Activated naive CD8-positive, alpha-beta T cell treated with anti-CD3 and anti-CD28 coated beads, Interleukin-2, amount 50 U/mL, for 24 hours (primary cell): Measurements from ENCODE around the gene IFNA2.
A peak's percentile ranks its signal among the peaks of the same experiment; 100 is the strongest.
"Not testable (repeated sequence)": the region's sequence is repeated elsewhere in the genome, so short reads cannot be mapped to it uniquely, and the experiment has no call there.

ENCODE experiments used
- ATAC-seq: fragments of 150-1000 bp; cut with Tn5 transposase; one replicate; pipeline ENCODE4 v1.10.0; 2021
- DNase-seq: peaks from one replicate; pipeline ENCODE4 v3.0.0; 2021
- H3K27ac Mint-ChIP-seq: one replicate; pipeline ENCODE4 v1.8.0; 2021; ENCODE audit warnings: mild to moderate bottlenecking, mixed read lengths
- H3K27me3 Mint-ChIP-seq: one replicate; pipeline ENCODE4 v1.8.0; 2021; ENCODE audit warnings: mixed read lengths
- H3K36me3 Mint-ChIP-seq: one replicate; pipeline ENCODE4 v1.8.0; 2021; ENCODE audit warnings: low read depth, mixed read lengths
- H3K4me1 Mint-ChIP-seq: one replicate; pipeline ENCODE4 v1.8.0; 2021; ENCODE audit warnings: mixed read lengths
- H3K4me3 Mint-ChIP-seq: one replicate; pipeline ENCODE4 v1.8.0; 2021; ENCODE audit warnings: mild to moderate bottlenecking, moderate library complexity, mixed read lengths
- H3K9me3 Mint-ChIP-seq: one replicate; pipeline ENCODE4 v1.8.0; 2021; ENCODE audit warnings: mixed read lengths

Gene IFNA2

GRCh38 chr9:21385131-21385670 is at the start of gene IFNA2:
Gene IFNA2, minus strand, starts transcription at chr9:21385398. Its CDS starts 69 bp downstream, at chr9:21385329.
- no peaks in the 10 kb centered on the region for H3K36me3 Mint-ChIP-seq
- H3K27ac Mint-ChIP-seq, result no peak within 1 kb of the TSS
- no peaks in the 10 kb centered on the region for H3K9me3 Mint-ChIP-seq
- ATAC-seq, result no peak
- no peak for DNase-seq
- H3K27me3 Mint-ChIP-seq, result peaks cover 43% of the 10 kb centered on the region
- H3K4me3 Mint-ChIP-seq, result no peak within 1 kb of the TSS
- peaks cover 9% of the 10 kb centered on the region for H3K4me1 Mint-ChIP-seq

GRCh38 chr9:21435015-21435383 is 49.8 kb upstream of the IFNA2 start:
- not testable (repeated sequence) for ATAC-seq, H3K36me3 Mint-ChIP-seq, DNase-seq, H3K4me1 Mint-ChIP-seq, H3K9me3 Mint-ChIP-seq, H3K27ac Mint-ChIP-seq, H3K4me3 Mint-ChIP-seq
- H3K27me3 Mint-ChIP-seq, result peaks cover 24% of the 10 kb centered on the region

GRCh38 chr9:21434202-21435014 is 49.2 kb upstream of the IFNA2 start:
- Mint-ChIP-seq H3K9me3 (no peaks in the 10 kb centered on the region), H3K4me3 (no peak overlapping the region), H3K4me1 (no peaks in the 10 kb centered on the region), H3K27me3 (peaks cover 24% of the 10 kb centered on the region), H3K27ac (no peak overlapping the region), H3K36me3 (no peaks in the 10 kb centered on the region)
- DNase-seq (peak; percentile 45), ATAC-seq (no peak)

- DNase-seq, result no peak
- Mint-ChIP-seq H3K9me3 (no peaks in the 10 kb centered on the region), H3K36me3 (no peaks in the 10 kb centered on the region), H3K27me3 (peaks cover 30% of the 10 kb centered on the region), H3K4me1 (no peaks in the 10 kb centered on the region), H3K4me3 (no peak overlapping the region), H3K27ac (no peak overlapping the region)
- no peak for ATAC-seq
Observed at GRCh38 chr9:21432672-21433425, 47.7 kb upstream of the IFNA2 start.

GRCh38 chr9:21429191-21429590 is 44.0 kb upstream of the IFNA2 start:
- DNase-seq (no peak), ATAC-seq (no peak)
- no peak overlapping the region for H3K4me3 Mint-ChIP-seq
- H3K4me1 Mint-ChIP-seq, result no peaks in the 10 kb centered on the region
- H3K9me3 Mint-ChIP-seq, result no peaks in the 10 kb centered on the region
- no peak overlapping the region for H3K27ac Mint-ChIP-seq
- H3K27me3 Mint-ChIP-seq, result peaks cover 38% of the 10 kb centered on the region
- H3K36me3 Mint-ChIP-seq, result no peaks in the 10 kb centered on the region

GRCh38 chr9:21428235-21428634 is 43.0 kb upstream of the IFNA2 start:
- ATAC-seq (no peak), DNase-seq (no peak)
- no peaks in the 10 kb centered on the region for H3K36me3 Mint-ChIP-seq
- H3K27me3 Mint-ChIP-seq, result peaks cover 36% of the 10 kb centered on the region
- no peaks in the 10 kb centered on the region for H3K4me1 Mint-ChIP-seq
- no peak overlapping the region for H3K27ac Mint-ChIP-seq
- H3K9me3 Mint-ChIP-seq, result no peaks in the 10 kb centered on the region
- no peak overlapping the region for H3K4me3 Mint-ChIP-seq

GRCh38 chr9:21415493-21416267 is 30.5 kb upstream of the IFNA2 start:
- no peak overlapping the region for H3K4me3 Mint-ChIP-seq
- ATAC-seq, result no peak
- H3K27ac Mint-ChIP-seq, result no peak overlapping the region
- H3K9me3 Mint-ChIP-seq, result no peaks in the 10 kb centered on the region
- no peak for DNase-seq
- H3K27me3 Mint-ChIP-seq, result peaks cover 5% of the 10 kb centered on the region
- no peaks in the 10 kb centered on the region for H3K36me3 Mint-ChIP-seq
- H3K4me1 Mint-ChIP-seq, result peaks cover 7% of the 10 kb centered on the region

GRCh38 chr9:21414220-21414940 is 29.2 kb upstream of the IFNA2 start:
- ATAC-seq (no peak), DNase-seq (no peak)
- Mint-ChIP-seq H3K36me3 (no peaks in the 10 kb centered on the region), H3K27ac (no peak overlapping the region), H3K9me3 (no peaks in the 10 kb centered on the region), H3K27me3 (peaks cover 9% of the 10 kb centered on the region), H3K4me3 (no peak overlapping the region), H3K4me1 (peaks cover 7% of the 10 kb centered on the region)

- no peaks in the 10 kb centered on the region for H3K36me3 Mint-ChIP-seq
- H3K27me3 Mint-ChIP-seq, result peaks cover 9% of the 10 kb centered on the region
- no peak overlapping the region for H3K4me3 Mint-ChIP-seq
- no peaks in the 10 kb centered on the region for H3K9me3 Mint-ChIP-seq
- ATAC-seq (peak; percentile 54), DNase-seq (peak; percentile 7)
- H3K4me1 Mint-ChIP-seq, result peaks cover 7% of the 10 kb centered on the region
- no peak overlapping the region for H3K27ac Mint-ChIP-seq
Observed at GRCh38 chr9:21413624-21414023, 28.4 kb upstream of the IFNA2 start.

- no peak for DNase-seq
- Mint-ChIP-seq H3K27ac (no peak overlapping the region), H3K9me3 (no peaks in the 10 kb centered on the region), H3K36me3 (no peaks in the 10 kb centered on the region), H3K27me3 (peaks cover 9% of the 10 kb centered on the region), H3K4me3 (no peak overlapping the region), H3K4me1 (peaks cover 7% of the 10 kb centered on the region)
- ATAC-seq, result no peak
Observed at GRCh38 chr9:21413151-21413550, 28.0 kb upstream of the IFNA2 start.

- peaks cover 7% of the 10 kb centered on the region for H3K4me1 Mint-ChIP-seq
- ATAC-seq, result no peak
- DNase-seq, result no peak
- H3K4me3 Mint-ChIP-seq, result no peak overlapping the region
- H3K36me3 Mint-ChIP-seq, result no peaks in the 10 kb centered on the region
- H3K27me3 Mint-ChIP-seq, result peaks cover 12% of the 10 kb centered on the region
- H3K9me3 Mint-ChIP-seq, result no peaks in the 10 kb centered on the region
- H3K27ac Mint-ChIP-seq, result no peak overlapping the region
Observed at GRCh38 chr9:21412107-21412506, 26.9 kb upstream of the IFNA2 start.

GRCh38 chr9:21408817-21409216 is 23.6 kb upstream of the IFNA2 start, which contains the start of gene IFNA8:
Gene IFNA8, plus strand, starts transcription at chr9:21409117. Its CDS starts 60 bp downstream, at chr9:21409177.
- H3K4me3 Mint-ChIP-seq, result no peak within 1 kb of the TSS
- no peaks in the 10 kb centered on the region for H3K36me3 Mint-ChIP-seq
- ATAC-seq (no peak), DNase-seq (no peak)
- H3K27me3 Mint-ChIP-seq, result peaks cover 19% of the 10 kb centered on the region
- no peaks in the 10 kb centered on the region for H3K9me3 Mint-ChIP-seq
- no peak within 1 kb of the TSS for H3K27ac Mint-ChIP-seq
- peaks cover 6% of the 10 kb centered on the region for H3K4me1 Mint-ChIP-seq

GRCh38 chr9:21404146-21404545 is 18.9 kb upstream of the IFNA2 start:
- H3K27me3 Mint-ChIP-seq, result peaks cover 43% of the 10 kb centered on the region
- H3K36me3 Mint-ChIP-seq, result no peaks in the 10 kb centered on the region
- no peak overlapping the region for H3K4me3 Mint-ChIP-seq
- ATAC-seq (no peak), DNase-seq (no peak)
- peaks cover 4% of the 10 kb centered on the region for H3K4me1 Mint-ChIP-seq
- no peaks in the 10 kb centered on the region for H3K9me3 Mint-ChIP-seq
- H3K27ac Mint-ChIP-seq, result no peak overlapping the region
